ENCODE data around the gene HSPB6.

HSPB6 gene

DNA sequence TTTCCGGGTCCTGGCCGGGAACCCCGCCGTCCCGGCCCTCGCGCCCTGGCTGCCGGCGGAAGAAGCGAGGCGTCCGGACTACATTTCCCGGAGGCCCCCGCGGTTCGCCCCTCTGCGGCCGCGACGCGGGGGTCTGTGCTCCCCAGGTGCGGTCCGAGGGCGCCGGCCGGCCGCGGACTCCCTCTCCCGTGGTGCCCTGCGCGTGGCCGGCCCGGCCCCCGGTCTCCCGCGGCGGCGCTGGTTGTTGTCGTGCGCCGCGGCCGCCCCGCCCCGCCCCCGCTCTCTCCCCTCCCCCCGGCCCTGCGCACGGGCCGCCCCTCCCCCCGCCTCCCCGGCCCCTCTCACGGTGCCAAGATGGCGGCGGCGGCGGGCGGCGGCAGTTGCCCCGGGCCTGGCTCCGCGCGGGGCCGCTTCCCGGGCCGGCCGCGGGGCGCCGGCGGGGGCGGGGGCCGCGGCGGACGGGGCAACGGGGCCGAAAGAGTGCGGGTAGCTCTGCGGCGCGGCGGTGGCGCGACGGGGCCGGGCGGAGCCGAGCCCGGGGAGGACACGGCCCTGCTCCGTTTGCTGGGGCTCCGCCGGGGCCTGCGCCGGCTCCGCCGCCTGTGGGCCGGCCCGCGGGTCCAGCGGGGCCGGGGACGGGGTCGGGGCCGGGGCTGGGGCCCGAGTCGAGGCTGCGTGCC, 39.0 kb downstream of the HSPB6 start, which contains the start of gene KMT2B:
TSS of gene KMT2B (plus strand) at position 339 of the 680 bp plus-strand sequence. CDS start at position 355, 16 bp downstream.
- peak in 32 of 51 donors; percentile 41 to 99 (median 92) for DNase-seq

DNA sequence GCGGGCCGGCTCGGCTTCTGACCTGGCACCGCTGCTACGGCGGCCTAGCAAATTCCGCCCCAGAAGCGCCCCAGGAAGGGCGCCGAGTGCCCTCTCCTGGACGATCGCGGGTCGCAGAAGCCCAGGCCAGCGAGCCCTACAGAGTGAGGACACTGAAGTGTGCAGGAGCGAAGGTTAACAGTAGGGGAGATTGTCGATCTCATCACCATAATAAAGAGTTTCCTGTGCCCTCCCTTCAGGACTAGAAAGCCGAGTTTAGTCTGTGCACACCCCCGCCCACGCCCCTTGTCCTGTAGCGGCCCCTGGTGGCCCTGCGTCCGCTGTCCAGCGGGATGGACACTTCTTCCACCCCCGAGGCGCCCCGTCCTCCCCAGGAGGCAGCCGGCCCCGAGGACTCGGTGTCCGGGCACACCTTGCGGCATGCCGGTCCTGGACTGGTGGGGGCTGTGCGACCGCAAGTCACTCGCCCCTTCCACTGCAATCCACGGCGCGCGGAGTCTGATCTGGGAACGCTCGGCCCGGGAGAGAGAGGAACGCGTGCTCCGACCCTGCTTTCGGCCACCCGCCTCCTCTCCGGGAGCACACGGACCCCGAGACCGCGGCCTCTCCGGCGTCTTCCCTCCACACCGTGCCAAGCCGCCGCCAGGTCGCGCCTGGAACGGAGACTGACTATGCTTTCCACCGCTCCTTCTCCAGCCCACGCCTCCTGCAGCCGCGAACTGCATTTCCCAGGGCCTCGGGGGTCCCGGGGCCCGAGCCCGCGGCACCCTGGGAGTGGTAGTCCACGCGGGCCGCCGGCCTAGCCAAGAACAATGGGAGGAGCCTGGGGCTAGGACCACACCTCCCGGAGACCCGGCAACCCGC, 39.8 kb downstream of the HSPB6 start:
- peak; percentile 52 to 99 (median 80) for DNase-seq

DNA sequence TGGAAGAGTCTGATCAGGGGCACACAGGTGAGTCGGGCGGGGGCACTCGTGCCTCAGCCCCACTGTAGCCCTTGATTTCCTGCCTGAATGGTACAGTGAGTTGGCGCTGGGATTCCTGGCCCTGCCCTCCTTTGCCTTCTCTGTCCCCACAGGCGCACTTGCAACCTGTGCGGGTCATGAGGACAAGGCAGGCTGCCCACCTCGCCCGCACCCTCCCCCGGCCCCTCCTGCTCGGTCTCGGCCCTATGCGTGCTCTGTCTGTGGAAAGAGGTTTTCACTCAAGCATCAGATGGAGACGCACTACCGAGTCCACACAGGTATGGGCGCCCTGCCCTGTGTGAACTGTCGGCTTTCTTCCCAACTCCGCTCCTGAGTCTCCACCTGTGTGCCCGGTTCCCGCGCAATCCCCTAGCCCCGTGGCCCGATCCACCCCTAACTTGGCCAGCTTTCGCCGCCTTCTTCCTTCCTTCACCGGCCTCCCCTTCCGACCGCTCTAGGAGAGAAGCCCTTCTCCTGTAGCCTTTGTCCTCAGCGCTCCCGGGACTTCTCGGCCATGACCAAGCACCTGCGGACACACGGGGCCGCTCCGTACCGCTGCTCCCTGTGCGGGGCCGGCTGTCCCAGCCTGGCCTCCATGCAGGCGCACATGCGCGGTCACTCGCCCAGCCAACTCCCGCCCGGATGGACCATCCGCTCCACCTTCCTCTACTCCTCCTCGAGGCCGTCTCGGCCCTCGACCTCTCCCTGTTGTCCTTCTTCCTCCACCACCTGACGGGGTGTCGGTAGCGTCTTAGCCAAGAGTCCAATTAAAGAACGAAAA, 40.6 kb downstream of the HSPB6 start:
- peak in 40 of 51 donors; percentile 34 to 87 (median 68) for DNase-seq

DNA sequence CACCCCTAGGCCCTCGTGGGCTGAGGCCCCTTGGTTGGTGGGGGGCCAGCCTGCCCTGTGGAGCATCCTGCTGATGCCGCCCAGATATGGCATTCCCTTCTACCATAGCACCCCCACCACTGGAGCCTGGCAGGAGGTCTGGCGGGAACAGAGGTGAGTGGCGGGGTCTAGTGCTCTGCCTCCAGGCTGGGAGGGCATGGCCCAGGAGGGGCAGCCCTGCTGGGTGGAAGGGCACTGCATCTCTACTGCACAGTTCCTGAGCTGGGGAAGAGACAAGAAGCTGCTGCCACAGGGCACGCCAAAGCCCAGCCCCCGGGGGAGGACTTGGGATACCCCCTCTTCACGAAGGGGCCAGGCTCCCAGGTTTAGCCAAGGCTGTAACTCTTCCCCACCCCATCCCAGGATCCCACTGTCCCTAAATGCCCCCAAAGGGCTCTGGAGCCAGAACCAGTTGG, 41.4 kb downstream of the HSPB6 start:
- no peak for DNase-seq

DNA sequence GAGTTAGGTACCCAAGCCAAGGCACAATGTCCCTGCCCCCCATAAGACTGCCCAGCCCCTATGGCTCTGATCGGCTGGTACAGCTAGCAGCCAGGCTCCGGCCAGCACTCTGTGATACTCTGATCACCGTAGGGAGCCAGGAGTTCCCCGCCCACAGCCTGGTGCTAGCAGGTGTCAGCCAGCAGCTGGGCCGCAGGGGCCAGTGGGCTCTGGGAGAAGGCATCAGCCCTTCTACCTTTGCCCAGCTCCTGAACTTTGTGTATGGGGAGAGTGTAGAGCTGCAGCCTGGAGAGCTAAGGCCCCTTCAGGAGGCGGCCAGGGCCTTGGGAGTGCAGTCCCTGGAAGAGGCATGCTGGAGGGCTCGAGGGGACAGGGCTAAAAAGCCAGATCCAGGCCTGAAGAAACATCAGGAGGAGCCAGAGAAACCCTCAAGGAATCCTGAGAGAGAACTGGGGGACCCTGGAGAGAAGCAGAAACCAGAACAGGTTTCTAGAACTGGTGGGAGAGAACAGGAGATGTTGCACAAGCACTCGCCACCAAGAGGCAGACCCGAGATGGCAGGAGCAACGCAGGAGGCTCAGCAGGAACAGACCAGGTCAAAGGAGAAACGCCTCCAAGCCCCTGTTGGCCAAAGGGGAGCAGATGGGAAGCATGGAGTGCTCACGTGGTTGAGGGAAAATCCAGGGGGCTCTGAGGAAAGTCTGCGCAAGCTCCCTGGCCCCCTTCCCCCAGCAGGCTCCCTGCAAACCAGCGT, 42.1 kb downstream of the HSPB6 start:
- no peak for DNase-seq

DNA sequence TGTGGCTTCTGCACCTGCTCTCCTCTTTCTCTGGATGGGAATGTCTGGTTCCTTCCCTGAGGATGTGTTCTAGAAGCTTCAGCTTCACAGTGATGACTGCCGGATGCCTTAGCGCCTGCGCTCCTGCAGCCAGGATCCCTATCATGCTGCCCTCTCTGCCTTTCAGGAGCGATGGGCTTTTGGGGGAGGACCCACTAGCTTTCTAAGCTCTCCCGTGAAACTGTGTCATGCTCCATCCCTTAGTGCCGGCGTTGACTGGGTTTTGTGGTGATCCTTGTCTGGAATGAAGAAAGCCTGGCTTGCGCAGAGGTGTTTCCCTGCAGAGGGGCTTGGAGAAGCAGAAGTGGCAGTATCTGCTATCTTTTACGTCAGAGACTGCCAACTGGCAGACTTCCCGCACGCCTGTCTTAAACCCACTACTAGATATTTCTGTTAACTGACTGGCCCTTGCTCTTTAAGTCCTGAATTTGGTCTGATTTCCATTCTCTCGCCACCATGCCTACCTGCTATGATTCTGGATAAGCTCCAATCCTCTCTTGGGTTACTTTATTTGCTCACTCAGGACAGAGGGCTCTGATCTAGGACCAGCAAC, 42.8 kb downstream of the HSPB6 start:
- no peak for DNase-seq

DNA sequence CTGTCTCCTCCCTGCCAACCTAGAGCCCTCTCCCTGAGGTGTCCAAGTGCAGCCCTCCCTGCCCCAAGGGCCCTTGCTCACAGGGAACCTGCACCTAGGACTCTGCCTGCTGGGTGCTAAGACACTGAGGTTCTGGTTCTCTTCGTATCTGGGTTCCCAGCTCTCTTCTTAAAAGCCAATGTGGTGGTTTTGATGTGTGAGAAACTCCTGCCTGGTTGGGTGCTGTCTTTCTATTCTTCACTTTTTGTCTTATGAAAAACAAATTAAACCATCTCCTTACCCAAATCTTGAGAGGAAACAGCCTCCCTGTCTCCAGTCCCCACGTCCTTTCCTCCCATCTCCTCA, 43.4 kb downstream of the HSPB6 start:
- no peak for DNase-seq

DNA sequence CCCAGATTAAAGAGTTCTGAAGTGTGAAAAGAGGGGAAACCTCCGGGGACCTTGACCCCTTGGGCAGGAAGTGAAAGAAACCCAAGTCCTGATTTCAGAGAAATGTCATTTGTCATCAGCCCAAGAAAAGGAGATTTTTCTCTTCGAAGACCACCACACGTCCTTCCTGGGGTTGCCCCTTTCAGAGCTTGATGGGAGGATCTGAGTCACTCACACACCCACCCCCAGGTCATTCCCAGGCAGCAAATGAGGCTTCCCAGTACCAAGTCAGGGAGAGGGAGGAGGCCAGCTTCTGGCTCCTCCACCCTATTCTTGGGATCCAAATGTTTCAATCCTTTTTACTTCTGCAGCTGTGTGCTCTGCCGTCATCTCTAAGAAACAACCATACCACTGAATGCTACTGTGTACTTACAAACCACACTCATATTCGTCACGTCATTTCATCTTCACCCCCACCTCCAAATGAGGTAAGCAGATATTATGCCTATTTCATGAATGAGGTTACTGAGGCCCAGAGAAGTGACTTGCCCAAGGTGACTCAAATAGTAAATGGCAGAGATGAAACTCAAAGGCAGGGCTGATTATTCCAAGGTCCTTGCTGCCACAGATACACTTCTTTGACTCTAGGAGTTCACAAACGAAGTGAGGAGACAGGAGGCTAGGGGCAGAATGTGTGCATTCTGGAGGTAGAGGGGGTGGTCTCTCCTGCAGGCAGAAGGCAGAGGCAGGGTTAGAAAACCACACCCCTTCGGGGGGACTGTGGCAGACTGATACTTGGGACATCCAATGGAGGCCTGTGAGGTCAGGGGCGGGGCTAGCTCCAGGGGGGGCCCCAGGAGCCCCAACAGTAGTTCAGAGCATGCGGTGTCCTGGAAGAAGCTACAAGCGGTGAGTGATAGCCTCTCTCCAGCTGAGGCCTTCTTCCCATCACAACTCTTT, 44.0 kb downstream of the HSPB6 start:
- no peak for DNase-seq

DNA sequence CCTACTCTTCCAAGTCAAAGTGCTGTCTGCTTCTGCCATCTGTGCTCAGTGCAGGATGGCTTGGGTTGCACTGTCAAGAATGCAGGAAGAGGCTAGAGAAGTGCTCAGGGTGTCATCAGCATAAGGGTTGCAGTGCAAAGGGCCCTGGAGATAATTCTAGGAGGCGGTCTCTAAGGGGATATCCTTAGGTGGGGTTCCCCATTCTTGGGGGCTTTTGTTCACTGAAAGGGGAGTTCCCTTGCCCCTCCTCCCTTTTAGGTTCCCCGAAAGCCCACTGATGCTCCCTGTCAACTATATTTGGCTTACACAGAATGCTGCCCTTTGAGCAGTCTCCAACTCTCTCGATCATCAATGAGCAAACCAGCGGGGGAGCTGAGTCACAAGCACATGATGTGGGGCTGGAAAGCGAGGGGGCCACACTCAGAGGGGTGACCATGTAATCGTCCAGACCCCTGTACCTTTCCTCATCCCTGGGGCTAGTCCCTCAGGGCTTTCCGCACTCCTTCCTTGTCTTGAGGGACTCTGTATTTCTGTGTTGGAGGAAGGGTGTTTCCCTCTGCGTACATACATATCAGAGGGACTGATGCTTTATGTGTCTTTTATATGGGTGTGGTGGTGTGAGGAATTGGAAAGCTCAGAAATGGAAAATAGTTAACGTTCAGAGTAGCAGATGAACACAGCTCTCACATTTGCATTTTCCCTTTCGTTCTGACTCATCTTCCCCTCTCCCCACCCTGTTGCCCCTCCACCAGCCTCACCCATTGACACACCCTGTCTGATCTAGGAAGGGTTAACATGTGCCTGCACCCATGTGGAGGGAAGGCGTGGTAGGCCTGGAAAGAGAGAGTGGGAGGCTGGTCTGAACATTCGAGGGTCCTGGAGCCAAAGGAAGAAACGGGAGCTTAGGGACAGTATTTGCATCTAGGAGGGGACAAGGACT, 45.8 kb downstream of the HSPB6 start:
- peak in 1 of 51 donors; percentile 33 for DNase-seq

DNA sequence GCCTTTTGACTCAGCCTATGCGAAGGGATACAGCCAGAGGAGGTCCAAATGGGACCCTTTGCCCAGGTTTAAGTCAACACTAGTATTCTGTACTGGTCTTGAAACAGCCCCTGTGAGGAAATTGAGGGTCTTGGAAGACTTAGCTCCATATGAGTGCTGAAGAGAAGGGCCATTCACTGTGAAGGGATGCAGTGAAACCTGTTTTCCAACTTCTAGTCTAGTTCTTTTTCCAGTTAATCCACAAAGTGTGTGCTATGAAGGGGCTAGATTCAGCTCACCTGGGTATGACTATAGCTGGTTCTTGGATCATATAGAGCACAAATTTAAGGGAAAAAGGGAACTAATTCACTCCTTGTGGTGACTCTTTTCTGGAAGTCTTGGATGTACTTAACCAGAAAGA, 48.4 kb downstream of the HSPB6 start:
- no peak for DNase-seq

Measured in hypothalamus (tissue), 51 donors.